Sigmoid colon (tissue), 7 donors: ENCODE data around the gene GPR21. TPM values are rescaled to one million over a fixed set of nuclear protein-coding genes. Genes with fewer than 3 reads are reported as not detected.
A peak's percentile ranks its signal among the peaks of the same experiment; 100 is the strongest.

ENCODE experiments used
- DNase-seq: peaks from one replicate; pipeline ENCODE4 v3.0.0-alpha.2; 2019
- H3K27ac ChIP-seq, 4 donors: fragments of 200-600 bp; sonication (generic); one replicate each; pipeline ENCODE4 v1.5.1; 2016 to 2019; ENCODE audit warnings: mild to moderate bottlenecking in 1 of 4
- H3K27me3 ChIP-seq, 3 donors: fragments of 200-600 bp; sonication (generic); one replicate each; pipeline ENCODE4 v1.5.1; 2019; ENCODE audit warnings: mild to moderate bottlenecking in 1 of 3
- H3K36me3 ChIP-seq, 4 donors: fragments of 200-600 bp; sonication (generic); one replicate each; pipeline ENCODE4 v1.5.1; 2016 to 2019
- H3K4me1 ChIP-seq, 4 donors: fragments of 200-600 bp; sonication (generic); one replicate each; pipeline ENCODE4 v1.5.1; 2017 to 2019
- H3K4me3 ChIP-seq, 4 donors: fragments of 200-600 bp; sonication (generic); one replicate each; pipeline ENCODE4 v1.5.1; 2017 to 2019; ENCODE audit warnings: mild to moderate bottlenecking in 2 of 4, moderate library complexity in 1 of 4
- H3K9me3 ChIP-seq, 4 donors: fragments of 200-600 bp in 3 of 4; sonication (generic) in 3 of 4; one replicate each; pipeline versions ENCODE4 v1.5.1 to v1.6.1; 2013 to 2019
- CTCF ChIP-seq, 4 experiments: fragments of 450-650 bp in 3 of 4; fragments of 200-600 bp in 1 of 4; IDR thresholded peaks; one replicate each; pipeline ENCODE4 v1.5.1; 2016 to 2019; ENCODE audit warnings: antibody characterized with exemption in 4 of 4, mild to moderate bottlenecking in 3 of 4, moderate library complexity in 2 of 4
- EP300 ChIP-seq, 4 donors: sonication (generic); formaldehyde crosslinking; IDR thresholded peaks; one replicate each; pipeline ENCODE4 v1.6.1; 2017; ENCODE audit warnings: antibody characterized with exemption in 4 of 4
- POLR2A ChIP-seq, 2 donors: fragments of 450-650 bp; IDR thresholded peaks; one replicate each; pipeline ENCODE4 v1.6.1; 2016; ENCODE audit warnings: antibody characterized with exemption in 2 of 2, mild to moderate bottlenecking in 2 of 2, moderate library complexity in 2 of 2
- POLR2AphosphoS5 ChIP-seq, 4 donors: sonication (generic); formaldehyde crosslinking; IDR thresholded peaks; one replicate each; pipeline ENCODE4 v1.6.1; 2017; ENCODE audit warnings: antibody characterized with exemption in 4 of 4
- WGBS, 2 donors: extraction: QIAGEN DNeasy Blood & Tissue Kit; methylation state at CpG; one replicate each; pipeline ENCODE4 v1.1.7; 2013; 5-methylcytosine and 5-hydroxymethylcytosine counted together
- intact Hi-C: fragments of 100-400 bp; cut with DNase I; formaldehyde crosslinking; loops from one replicate; pipeline ENCODE4 v1.15.1; 2023
- polyA plus RNA-seq, 3 donors: library from polyadenylated mRNA; stranded (reverse); fragments of 200-250 nt; gene quantifications; one replicate each; pipeline ENCODE4 v1.2.3, GENCODE V29; 2013
- total RNA-seq, 4 donors: library from RNA; depleted of rRNA; stranded (reverse); fragments of >200 nt; gene quantifications; one replicate each; pipeline ENCODE4 v1.1.0, GENCODE V29; 2016
- donor health status: healthy with polysubstance abuse.
- donor health status: Bipolar disorder and iron deficiency.
- donor health status: healthy.

The GPR21 gene
- total and polyA plus RNA-seq, 7 donors = 0.34 to 6.1 (median 1.4) TPM; not detected in 3

DNA sequence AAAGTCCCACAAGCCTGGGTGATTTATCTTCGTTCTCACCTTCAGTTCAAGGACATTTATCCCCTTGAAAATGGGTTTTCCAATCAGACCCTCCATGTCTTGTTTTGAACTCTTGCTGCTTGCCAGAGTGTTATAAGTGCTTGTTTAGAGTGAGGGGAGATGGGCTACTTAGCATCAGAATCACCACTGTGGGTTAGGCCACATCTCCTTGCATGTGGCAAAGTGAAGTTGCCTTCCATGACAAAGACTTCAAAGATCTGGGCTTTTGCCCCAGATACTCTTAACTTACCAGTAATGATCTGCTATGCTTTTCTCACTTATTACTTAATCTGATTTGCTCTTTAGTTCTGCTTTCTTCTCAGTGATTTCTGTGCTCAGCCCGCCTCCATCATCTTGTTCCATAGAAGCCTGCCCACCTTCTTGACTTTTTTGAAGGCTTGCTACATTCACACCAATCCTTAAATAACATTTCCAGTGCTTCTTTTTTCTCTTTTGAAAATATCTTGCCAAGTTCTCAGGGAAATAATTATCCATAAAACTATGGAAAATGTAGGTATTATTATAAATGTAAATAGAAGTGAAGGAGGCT lies 39.0 kb downstream of the GPR21 start:
- intact Hi-C loops = no loop called here
- peaks cover 0 to 14% (median 3%) of the 10 kb centered on the region in 4 donors for H3K4me1 ChIP-seq
- H3K27ac ChIP-seq = no peak overlapping the region
- H3K27me3 ChIP-seq = no peaks in the 10 kb centered on the region
- DNase-seq = no peak
- no peak for TF ChIP-seq POLR2AphosphoS5 (IDR thresholded peaks at IDR 0.05)
- no peak for TF ChIP-seq EP300 (IDR thresholded peaks at IDR 0.05)
- TF ChIP-seq POLR2A (IDR thresholded peaks at IDR 0.05) = no peak
- TF ChIP-seq CTCF (IDR thresholded peaks at IDR 0.05) = no peak
- WGBS, 2 donors = 93 to 96% methylated on average over 2 of the region's 2 CpGs
- H3K9me3 ChIP-seq = no peaks in the 10 kb centered on the region
- peaks cover 0 to 86% (median 16%) of the 10 kb centered on the region in 4 donors for H3K36me3 ChIP-seq
- no peak overlapping the region for H3K4me3 ChIP-seq

GRCh38 chr9:123073441-123073840 lies 40.0 kb downstream of the GPR21 start:
- WGBS, 2 donors = 76 to 82% methylated on average over 5 of the region's 5 CpGs
- Histone ChIP-seq H3K27ac (peak overlapping the region in 3 of 4 donors; percentile 35 to 44 (median 36)), H3K4me1 (peaks cover 0 to 14% (median 3%) of the 10 kb centered on the region in 4 donors), H3K36me3 (peaks cover 0 to 86% (median 18%) of the 10 kb centered on the region in 4 donors), H3K4me3 (no peak overlapping the region), H3K9me3 (no peaks in the 10 kb centered on the region), H3K27me3 (no peaks in the 10 kb centered on the region)
- no peak for TF ChIP-seq EP300 (IDR thresholded peaks at IDR 0.05)
- no peak for TF ChIP-seq POLR2A (IDR thresholded peaks at IDR 0.05)
- TF ChIP-seq CTCF (IDR thresholded peaks at IDR 0.05) = no peak
- no peak for TF ChIP-seq POLR2AphosphoS5 (IDR thresholded peaks at IDR 0.05)
- no peak for DNase-seq
- intact Hi-C loops = no loop called here

DNA sequence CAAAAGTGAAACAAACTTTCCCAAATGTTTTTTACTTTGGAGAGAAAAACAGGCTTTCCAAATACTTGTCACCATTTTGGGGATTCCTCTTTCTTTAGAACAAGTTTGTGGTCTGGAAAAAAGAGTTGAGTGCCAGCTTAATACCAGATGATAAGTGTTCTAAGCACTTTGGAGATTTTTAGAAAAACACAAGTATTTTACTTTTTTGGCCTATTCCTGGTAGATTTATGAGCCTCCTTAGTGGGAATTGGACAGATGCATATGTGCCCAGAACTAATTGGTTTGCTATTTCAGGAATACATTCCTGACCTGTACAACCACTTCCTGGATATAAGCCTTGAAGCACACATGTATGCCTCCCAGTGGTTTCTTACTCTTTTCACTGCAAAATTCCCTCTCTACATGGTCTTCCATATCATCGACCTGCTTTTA lies 40.5 kb downstream of the GPR21 start:
- TF ChIP-seq CTCF (IDR thresholded peaks at IDR 0.05) (no peak), POLR2A (IDR thresholded peaks at IDR 0.05) (no peak), EP300 (IDR thresholded peaks at IDR 0.05) (no peak), POLR2AphosphoS5 (IDR thresholded peaks at IDR 0.05) (no peak)
- peak overlapping the region in 3 of 4 donors; percentile 35 to 44 (median 36) for H3K27ac ChIP-seq
- peaks cover 0 to 14% (median 3%) of the 10 kb centered on the region in 4 donors for H3K4me1 ChIP-seq
- 76 to 83% methylated on average over 1 of the region's 1 CpG for WGBS, 2 donors
- DNase-seq = no peak
- no peaks in the 10 kb centered on the region for H3K9me3 ChIP-seq
- H3K36me3 ChIP-seq = peaks cover 0 to 87% (median 20%) of the 10 kb centered on the region in 4 donors
- H3K27me3 ChIP-seq = no peaks in the 10 kb centered on the region
- intact Hi-C loops = no loop called here
- H3K4me3 ChIP-seq = no peak overlapping the region

GRCh38 chr9:123074628-123075027 lies 41.2 kb downstream of the GPR21 start:
- 88% methylated on average over 3 of the region's 3 CpGs for WGBS, 2 donors
- DNase-seq = no peak
- peaks cover 0 to 14% (median 3%) of the 10 kb centered on the region in 4 donors for H3K4me1 ChIP-seq
- H3K36me3 ChIP-seq = peaks cover 0 to 88% (median 21%) of the 10 kb centered on the region in 4 donors
- H3K27ac ChIP-seq = peak overlapping the region in 2 of 4 donors; percentile 35 to 36
- H3K4me3 ChIP-seq = no peak overlapping the region
- no peaks in the 10 kb centered on the region for H3K9me3 ChIP-seq
- H3K27me3 ChIP-seq = no peaks in the 10 kb centered on the region
- no peak for TF ChIP-seq EP300 (IDR thresholded peaks at IDR 0.05)
- TF ChIP-seq POLR2AphosphoS5 (IDR thresholded peaks at IDR 0.05) = no peak
- no peak for TF ChIP-seq CTCF (IDR thresholded peaks at IDR 0.05)
- TF ChIP-seq POLR2A (IDR thresholded peaks at IDR 0.05) = no peak
- intact Hi-C loops = no loop called here
